HG03565 (cell line): ENCODE measurements around the gene ZNHIT3.
"Not testable (repeated sequence)": the region's sequence is repeated elsewhere in the genome, so short reads cannot be mapped to it uniquely, and the experiment has no call there.

Experiments
- ATAC-seq: cut with Tn5 transposase; IDR thresholded peaks from one replicate; pipeline ENCODE4 v1.9.1; 2021; ENCODE audit warnings: mild to moderate bottlenecking, moderate library complexity; ENCODE audit not compliant: unreplicated experiment

ZNHIT3 gene

GRCh38 chr17:36486204-36487194 lies at the start of gene ZNHIT3:
Gene ZNHIT3, plus strand, starts transcription at chr17:36486681. Its CDS starts 19 bp downstream, at chr17:36486700.
- ATAC-seq, result peak; percentile 84

- not testable (repeated sequence) for ATAC-seq
Observed at GRCh38 chr17:36441792-36442191, 44.7 kb upstream of the ZNHIT3 start.

GRCh38 chr17:36443777-36444176 lies 42.7 kb upstream of the ZNHIT3 start:
- no peak for ATAC-seq

GRCh38 chr17:36449997-36450396 lies 36.5 kb upstream of the ZNHIT3 start:
- ATAC-seq, result not testable (repeated sequence)

GRCh38 chr17:36452888-36453287 lies 33.6 kb upstream of the ZNHIT3 start:
- not testable (repeated sequence) for ATAC-seq

GRCh38 chr17:36457701-36458100 lies 28.8 kb upstream of the ZNHIT3 start:
- not testable (repeated sequence) for ATAC-seq

- ATAC-seq, result no peak
Observed at GRCh38 chr17:36459045-36459444, 27.4 kb upstream of the ZNHIT3 start.

GRCh38 chr17:36459601-36460000 lies 26.9 kb upstream of the ZNHIT3 start:
- no peak for ATAC-seq

GRCh38 chr17:36460265-36460937 lies 26.1 kb upstream of the ZNHIT3 start:
- no peak for ATAC-seq

- no peak for ATAC-seq
Observed at GRCh38 chr17:36461330-36462110, 25.0 kb upstream of the ZNHIT3 start.

GRCh38 chr17:36463916-36464764 lies 22.3 kb upstream of the ZNHIT3 start:
- no peak for ATAC-seq

- no peak for ATAC-seq
Observed at GRCh38 chr17:36464765-36465088, 21.8 kb upstream of the ZNHIT3 start.

GRCh38 chr17:36468903-36469635 lies 17.4 kb upstream of the ZNHIT3 start:
- ATAC-seq, result no peak

GRCh38 chr17:36469733-36470132 lies 16.7 kb upstream of the ZNHIT3 start:
- ATAC-seq, result no peak

GRCh38 chr17:36470499-36470898 lies 16.0 kb upstream of the ZNHIT3 start:
- ATAC-seq, result no peak

GRCh38 chr17:36474571-36474970 lies 11.9 kb upstream of the ZNHIT3 start:
- no peak for ATAC-seq

- no peak for ATAC-seq
Observed at GRCh38 chr17:36475346-36475970, 11.0 kb upstream of the ZNHIT3 start.

- no peak for ATAC-seq
Observed at GRCh38 chr17:36481829-36482228, 4.7 kb upstream of the ZNHIT3 start.
